ENCODE results near the gene LMTK3. TPM values are rescaled to one million over a fixed set of nuclear protein-coding genes. Genes with fewer than 3 reads are reported as not detected.

Gene LMTK3
- total and polyA plus RNA-seq, 9 of the 15 experiments (the other 6 are each of a cell fraction or from before 2014, with no cell fraction given): 0.35 to 12.3 (median 2.0) TPM; not detected in 2

DNA sequence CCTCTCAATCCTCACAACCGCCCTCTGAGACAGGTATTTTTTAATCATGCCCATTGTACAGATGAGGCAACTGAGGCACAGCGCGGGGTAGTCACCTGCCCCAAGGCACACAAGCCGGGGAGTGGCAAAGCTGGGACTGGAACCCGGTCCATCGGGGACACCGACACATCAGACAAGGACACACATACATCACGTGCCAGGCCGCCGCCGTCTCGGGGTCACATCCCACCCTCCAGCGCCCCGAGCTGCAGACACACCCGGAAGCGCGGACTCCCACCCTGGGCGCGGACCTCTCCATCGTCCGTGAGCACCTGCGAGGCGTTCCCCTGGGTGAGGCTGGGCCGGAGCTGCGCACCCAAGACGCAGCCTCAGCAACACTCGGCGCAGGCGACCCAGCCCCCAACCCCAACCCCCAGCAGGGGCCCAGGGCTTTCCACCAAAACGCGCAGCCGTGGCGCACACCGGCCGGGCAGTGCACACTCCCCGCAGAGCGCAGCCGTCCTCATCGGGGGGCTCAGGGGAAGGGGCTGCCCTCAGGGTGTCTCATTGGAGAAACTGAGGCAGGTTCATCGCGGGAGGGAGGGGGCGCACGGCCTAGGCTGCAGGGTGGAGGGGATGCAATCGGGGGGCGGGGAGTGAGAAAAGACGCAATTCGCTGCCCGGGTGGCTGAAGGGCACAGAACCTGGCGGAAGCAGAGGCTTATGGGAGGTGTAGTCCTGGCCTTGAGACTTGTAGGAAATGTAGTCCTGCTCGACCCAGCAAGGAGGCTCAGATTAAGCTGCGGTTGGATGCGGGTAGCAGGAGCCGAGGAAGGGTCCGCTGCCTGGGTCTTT, 1.9 kb upstream of the LMTK3 start (continued):
- TF ChIP-seq, protein P1, sequence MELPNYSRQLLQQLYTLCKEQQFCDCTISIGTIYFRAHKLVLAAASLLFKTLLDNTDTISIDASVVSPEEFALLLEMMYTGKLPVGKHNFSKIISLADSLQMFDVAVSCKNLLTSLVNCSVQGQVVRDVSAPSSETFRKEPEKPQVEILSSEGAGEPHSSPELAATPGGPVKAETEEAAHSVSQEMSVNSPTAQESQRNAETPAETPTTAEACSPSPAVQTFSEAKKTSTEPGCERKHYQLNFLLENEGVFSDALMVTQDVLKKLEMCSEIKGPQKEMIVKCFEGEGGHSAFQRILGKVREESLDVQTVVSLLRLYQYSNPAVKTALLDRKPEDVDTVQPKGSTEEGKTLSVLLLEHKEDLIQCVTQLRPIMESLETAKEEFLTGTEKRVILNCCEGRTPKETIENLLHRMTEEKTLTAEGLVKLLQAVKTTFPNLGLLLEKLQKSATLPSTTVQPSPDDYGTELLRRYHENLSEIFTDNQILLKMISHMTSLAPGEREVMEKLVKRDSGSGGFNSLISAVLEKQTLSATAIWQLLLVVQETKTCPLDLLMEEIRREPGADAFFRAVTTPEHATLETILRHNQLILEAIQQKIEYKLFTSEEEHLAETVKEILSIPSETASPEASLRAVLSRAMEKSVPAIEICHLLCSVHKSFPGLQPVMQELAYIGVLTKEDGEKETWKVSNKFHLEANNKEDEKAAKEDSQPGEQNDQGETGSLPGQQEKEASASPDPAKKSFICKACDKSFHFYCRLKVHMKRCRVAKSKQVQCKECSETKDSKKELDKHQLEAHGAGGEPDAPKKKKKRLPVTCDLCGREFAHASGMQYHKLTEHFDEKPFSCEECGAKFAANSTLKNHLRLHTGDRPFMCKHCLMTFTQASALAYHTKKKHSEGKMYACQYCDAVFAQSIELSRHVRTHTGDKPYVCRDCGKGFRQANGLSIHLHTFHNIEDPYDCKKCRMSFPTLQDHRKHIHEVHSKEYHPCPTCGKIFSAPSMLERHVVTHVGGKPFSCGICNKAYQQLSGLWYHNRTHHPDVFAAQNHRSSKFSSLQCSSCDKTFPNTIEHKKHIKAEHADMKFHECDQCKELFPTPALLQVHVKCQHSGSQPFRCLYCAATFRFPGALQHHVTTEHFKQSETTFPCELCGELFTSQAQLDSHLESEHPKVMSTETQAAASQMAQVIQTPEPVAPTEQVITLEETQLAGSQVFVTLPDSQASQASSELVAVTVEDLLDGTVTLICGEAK (IDR thresholded peaks at IDR 0.05): peak; percentile 67
- TF ChIP-seq, protein P1 (CRISPR knock-in tag; IDR thresholded peaks at IDR 0.05): no peak
- peak; percentile 39 for TF ChIP-seq KDM5B (IDR thresholded peaks at IDR 0.05; ENCODE audit: insufficient replicate concordance, low read depth, low read length)
- TF ChIP-seq, protein P2, sequence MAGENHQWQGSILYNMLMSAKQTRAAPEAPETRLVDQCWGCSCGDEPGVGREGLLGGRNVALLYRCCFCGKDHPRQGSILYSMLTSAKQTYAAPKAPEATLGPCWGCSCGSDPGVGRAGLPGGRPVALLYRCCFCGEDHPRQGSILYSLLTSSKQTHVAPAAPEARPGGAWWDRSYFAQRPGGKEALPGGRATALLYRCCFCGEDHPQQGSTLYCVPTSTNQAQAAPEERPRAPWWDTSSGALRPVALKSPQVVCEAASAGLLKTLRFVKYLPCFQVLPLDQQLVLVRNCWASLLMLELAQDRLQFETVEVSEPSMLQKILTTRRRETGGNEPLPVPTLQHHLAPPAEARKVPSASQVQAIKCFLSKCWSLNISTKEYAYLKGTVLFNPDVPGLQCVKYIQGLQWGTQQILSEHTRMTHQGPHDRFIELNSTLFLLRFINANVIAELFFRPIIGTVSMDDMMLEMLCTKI (IDR thresholded peaks at IDR 0.05; ENCODE audit: partially characterized antibody): no peak
- peak; percentile 41; the same call in 1 of the 2 replicates for TF ChIP-seq LCOR (CRISPR knock-in tag; IDR thresholded peaks at IDR 0.05)
- TF ChIP-seq CXXC5 (CRISPR knock-in tag; IDR thresholded peaks at IDR 0.05): 0 out of 2 replicates have a peak, but pooled peaks have one; percentile 38
- TF ChIP-seq POLR2A (conservative IDR thresholded peaks at IDR 0.05): no peak
- TF ChIP-seq THRAP3 (IDR thresholded peaks at IDR 0.05; ENCODE audit: borderline replicate concordance): no peak
- TF ChIP-seq PTTG1 (tag; IDR thresholded peaks at IDR 0.05; ENCODE audit: low read depth): no peak
- TF ChIP-seq HLTF (IDR thresholded peaks at IDR 0.05): no peak
- TF ChIP-seq, protein P3, sequence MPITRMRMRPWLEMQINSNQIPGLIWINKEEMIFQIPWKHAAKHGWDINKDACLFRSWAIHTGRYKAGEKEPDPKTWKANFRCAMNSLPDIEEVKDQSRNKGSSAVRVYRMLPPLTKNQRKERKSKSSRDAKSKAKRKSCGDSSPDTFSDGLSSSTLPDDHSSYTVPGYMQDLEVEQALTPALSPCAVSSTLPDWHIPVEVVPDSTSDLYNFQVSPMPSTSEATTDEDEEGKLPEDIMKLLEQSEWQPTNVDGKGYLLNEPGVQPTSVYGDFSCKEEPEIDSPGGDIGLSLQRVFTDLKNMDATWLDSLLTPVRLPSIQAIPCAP (CRISPR knock-in tag; IDR thresholded peaks at IDR 0.05; ENCODE audit: borderline replicate concordance): no peak
- TF ChIP-seq RBM22 (IDR thresholded peaks at IDR 0.05; ENCODE audit: low read depth, low read length, poor library complexity, severe bottlenecking): no peak
- 0 out of 2 replicates have a peak, but pooled peaks have one; percentile 25 for TF ChIP-seq MTA3 (IDR thresholded peaks at IDR 0.05; ENCODE audit: borderline replicate concordance)
- no peak for TF ChIP-seq HDGF (IDR thresholded peaks at IDR 0.05)
- no peak for TF ChIP-seq ZNF3 (CRISPR knock-in tag; IDR thresholded peaks at IDR 0.05)
- TF ChIP-seq GATAD2A (IDR thresholded peaks at IDR 0.05): 0 out of 2 replicates have a peak, but pooled peaks have one; percentile 30
- peak; percentile 86 for TF ChIP-seq ZNF143 (CRISPR knock-in tag; IDR thresholded peaks at IDR 0.05)
- TF ChIP-seq FOXJ2 (tag; IDR thresholded peaks at IDR 0.05): no peak
